ENCODE measurements around the gene ADAM12.

GRCh38 chr10:126188679-126189200 lies 199.5 kb downstream of the ADAM12 start:
- no peak for TF ChIP-seq CTCF (IDR thresholded peaks at IDR 0.05; ENCODE audit: insufficient read depth, low read depth, low read length)
- no peak for TF ChIP-seq EZH2 (IDR thresholded peaks at IDR 0.05; ENCODE audit: insufficient read depth, low read length)

All from astrocyte (in vitro differentiated cells and primary cell).